ENCODE measurements around the gene GRIN1. TPM values are rescaled to one million over a fixed set of nuclear protein-coding genes. Genes with fewer than 3 reads are reported as not detected.

The GRIN1 gene
- total RNA-seq, 1 experiment from 2014 or later: not detected

GRCh38 chr9:137195525-137196220 is 56.7 kb downstream of the GRIN1 start:
- H3K4me2 ChIP-seq: peak overlapping the region; percentile 71
- peak; percentile 78 to 93 for DNase-seq

GRCh38 chr9:137198051-137198901 is 59.3 kb downstream of the GRIN1 start:
- H3K27me3 ChIP-seq (ENCODE audit: insufficient read depth, low read depth): no peaks in the 10 kb centered on the region
- TF ChIP-seq EZH2 (IDR thresholded peaks at IDR 0.05; ENCODE audit: low read depth): no peak
- TF ChIP-seq, protein P1, sequence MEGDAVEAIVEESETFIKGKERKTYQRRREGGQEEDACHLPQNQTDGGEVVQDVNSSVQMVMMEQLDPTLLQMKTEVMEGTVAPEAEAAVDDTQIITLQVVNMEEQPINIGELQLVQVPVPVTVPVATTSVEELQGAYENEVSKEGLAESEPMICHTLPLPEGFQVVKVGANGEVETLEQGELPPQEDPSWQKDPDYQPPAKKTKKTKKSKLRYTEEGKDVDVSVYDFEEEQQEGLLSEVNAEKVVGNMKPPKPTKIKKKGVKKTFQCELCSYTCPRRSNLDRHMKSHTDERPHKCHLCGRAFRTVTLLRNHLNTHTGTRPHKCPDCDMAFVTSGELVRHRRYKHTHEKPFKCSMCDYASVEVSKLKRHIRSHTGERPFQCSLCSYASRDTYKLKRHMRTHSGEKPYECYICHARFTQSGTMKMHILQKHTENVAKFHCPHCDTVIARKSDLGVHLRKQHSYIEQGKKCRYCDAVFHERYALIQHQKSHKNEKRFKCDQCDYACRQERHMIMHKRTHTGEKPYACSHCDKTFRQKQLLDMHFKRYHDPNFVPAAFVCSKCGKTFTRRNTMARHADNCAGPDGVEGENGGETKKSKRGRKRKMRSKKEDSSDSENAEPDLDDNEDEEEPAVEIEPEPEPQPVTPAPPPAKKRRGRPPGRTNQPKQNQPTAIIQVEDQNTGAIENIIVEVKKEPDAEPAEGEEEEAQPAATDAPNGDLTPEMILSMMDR (conservative IDR thresholded peaks at IDR 0.05): no peak
- H4K20me1 ChIP-seq (ENCODE audit: insufficient read depth): peaks cover 53% of the 10 kb centered on the region
- no peak overlapping the region for H2AFZ ChIP-seq
- peaks cover 62% of the 10 kb centered on the region for H3K4me1 ChIP-seq (replicated peaks; ENCODE audit: insufficient read depth)
- peak; percentile 93 for DNase-seq
- BruUV-seq (replicated peaks): no TSS peak
- ChIA-PET POLR2A (ENCODE audit: unreplicated experiment) (interaction anchor here (0.5 to 1.1 kb wide), 10 partner anchors 9 to 420 kb away, joined by 3 to 26 read pairs (median 3); no protein-coding TSS in a partner anchor), CTCF (interaction anchor here (0.6 kb wide), 1 partner anchor 482 kb away, joined by 3 read pairs; no protein-coding TSS in a partner anchor)
- H3K4me3 ChIP-seq: peak overlapping the region; percentile 64
- no peaks in the 10 kb centered on the region for H3K36me3 ChIP-seq (ENCODE audit: low read depth)
- peaks cover 38% of the 10 kb centered on the region; the same call in 1 of the 2 replicates for H3F3A ChIP-seq (ENCODE audit: insufficient read depth, low read depth)
- H3K9me2 ChIP-seq (ENCODE audit: insufficient read depth): no peaks in the 10 kb centered on the region
- intact Hi-C loops (cut with micrococcal nuclease; ENCODE audit: unreplicated experiment): loop anchor here (1.0 to 2.0 kb wide), 2 partner anchors 25 to 69 kb away; no protein-coding TSS in a partner anchor
- peak overlapping the region; percentile 82 for H3K4me2 ChIP-seq
- H3K79me2 ChIP-seq (ENCODE audit: low read depth): peaks cover 75% of the 10 kb centered on the region
- H3K9me3 ChIP-seq (ENCODE audit: insufficient read depth, low read depth): no peaks in the 10 kb centered on the region
- H3K27ac ChIP-seq: 0 out of 2 replicates have a peak overlapping the region, but pooled peaks have one; percentile 37

More at GRCh38 chr9:137195525-137196220, 56.7 kb downstream of the GRIN1 start:
- Histone ChIP-seq H4K20me1 (ENCODE audit: insufficient read depth) (peaks cover 58% of the 10 kb centered on the region), H3K9me3 (ENCODE audit: insufficient read depth, low read depth) (no peaks in the 10 kb centered on the region), H3K4me1 (replicated peaks; ENCODE audit: insufficient read depth) (peaks cover 57% of the 10 kb centered on the region), H2AFZ (no peak overlapping the region), H3F3A (ENCODE audit: insufficient read depth, low read depth) (peaks cover 29% of the 10 kb centered on the region; the same call in 1 of the 2 replicates), H3K27me3 (ENCODE audit: insufficient read depth, low read depth) (no peaks in the 10 kb centered on the region), H3K9me2 (ENCODE audit: insufficient read depth) (no peaks in the 10 kb centered on the region), H3K27ac (no peak overlapping the region), H3K79me2 (ENCODE audit: low read depth) (peaks cover 58% of the 10 kb centered on the region), H3K4me3 (peak overlapping the region; percentile 5; the same call in 1 of the 2 replicates), H3K36me3 (ENCODE audit: low read depth) (no peaks in the 10 kb centered on the region)
- ChIA-PET POLR2A (ENCODE audit: unreplicated experiment) (interaction anchor here (0.6 to 0.7 kb wide), 5 partner anchors 26 to 833 kb away, joined by 3 to 8 read pairs (median 4); partner anchors contain the start of genes CLIC3 and RNF208), CTCF (interaction anchor here (0.5 to 1.1 kb wide), 5 partner anchors 27 to 241 kb away, joined by 3 to 7 read pairs (median 5); no protein-coding TSS in a partner anchor)
- TF ChIP-seq EZH2 (IDR thresholded peaks at IDR 0.05; ENCODE audit: low read depth): no peak
- TF ChIP-seq, protein P1 (conservative IDR thresholded peaks at IDR 0.05): no peak
- intact Hi-C loops (cut with micrococcal nuclease; ENCODE audit: unreplicated experiment): no loop called here
- no TSS peak for BruUV-seq (replicated peaks)

GRCh38 chr9:137198902-137199283 is 59.9 kb downstream of the GRIN1 start:
- Histone ChIP-seq H3K9me2 (ENCODE audit: insufficient read depth) (no peaks in the 10 kb centered on the region), H3K4me1 (replicated peaks; ENCODE audit: insufficient read depth) (peaks cover 68% of the 10 kb centered on the region), H3K27ac (no peak overlapping the region), H3K79me2 (ENCODE audit: low read depth) (peaks cover 76% of the 10 kb centered on the region), H3K9me3 (ENCODE audit: insufficient read depth, low read depth) (no peaks in the 10 kb centered on the region), H4K20me1 (ENCODE audit: insufficient read depth) (peaks cover 47% of the 10 kb centered on the region), H3K27me3 (ENCODE audit: insufficient read depth, low read depth) (no peaks in the 10 kb centered on the region), H3K4me3 (peak overlapping the region; percentile 64; the same call in 1 of the 2 replicates), H3K36me3 (ENCODE audit: low read depth) (no peaks in the 10 kb centered on the region), H3K4me2 (peak overlapping the region; percentile 82), H2AFZ (no peak overlapping the region), H3F3A (ENCODE audit: insufficient read depth, low read depth) (peaks cover 39% of the 10 kb centered on the region; the same call in 1 of the 2 replicates)
- BruUV-seq (replicated peaks): no TSS peak
- ChIA-PET CTCF (no interaction called here), POLR2A (ENCODE audit: unreplicated experiment) (interaction anchor here (0.5 to 1.1 kb wide), 3 partner anchors 48 to 421 kb away, joined by 6 to 26 read pairs (median 23); no protein-coding TSS in a partner anchor)
- DNase-seq: peak in 1 of 2 experiments; percentile 44
- TF ChIP-seq, protein P1 (conservative IDR thresholded peaks at IDR 0.05): no peak
- no peak for TF ChIP-seq EZH2 (IDR thresholded peaks at IDR 0.05; ENCODE audit: low read depth)
- intact Hi-C loops (cut with micrococcal nuclease; ENCODE audit: unreplicated experiment): loop anchor here (1.0 to 2.0 kb wide), 2 partner anchors 24 to 70 kb away; no protein-coding TSS in a partner anchor
